NCI-H2107 treated with DMSO at 0.1 percent for 48 hours (cell line): Measurements from ENCODE around the gene ADIPOR2.
"Not testable (repeated sequence)": the region's sequence is repeated elsewhere in the genome, so short reads cannot be mapped to it uniquely, and the experiment has no call there.

Source experiments
- DNase-seq: peaks from one replicate; lab custom pipeline; 2025; ENCODE audit not compliant: unreplicated experiment; lab: John Stamatoyannopoulos, UW

ADIPOR2 gene

GRCh38 chr12:1665366-1665765 is 25.5 kb upstream of the ADIPOR2 start:
- no peak for DNase-seq

- no peak for DNase-seq
Measured at GRCh38 chr12:1666215-1666614, 24.7 kb upstream of the ADIPOR2 start.

- no peak for DNase-seq
Measured at GRCh38 chr12:1666685-1667162, 24.1 kb upstream of the ADIPOR2 start.

GRCh38 chr12:1668833-1669543 is 21.9 kb upstream of the ADIPOR2 start:
- no peak for DNase-seq

- no peak for DNase-seq
Measured at GRCh38 chr12:1670358-1671268, 20.3 kb upstream of the ADIPOR2 start.

- no peak for DNase-seq
Measured at GRCh38 chr12:1676043-1676442, 14.8 kb upstream of the ADIPOR2 start.

- DNase-seq = no peak
Measured at GRCh38 chr12:1680804-1681492, 9.9 kb upstream of the ADIPOR2 start.

GRCh38 chr12:1681493-1681807 is 9.4 kb upstream of the ADIPOR2 start:
- DNase-seq = no peak

GRCh38 chr12:1688086-1688710 is 2.7 kb upstream of the ADIPOR2 start:
- DNase-seq = no peak

GRCh38 chr12:1691123-1692007 is 495 bp downstream of the ADIPOR2 start:
- DNase-seq = no peak

GRCh38 chr12:1692226-1692625 is 1.4 kb downstream of the ADIPOR2 start:
- DNase-seq = no peak

GRCh38 chr12:1692895-1693610 is 2.2 kb downstream of the ADIPOR2 start:
- no peak for DNase-seq

- DNase-seq = not testable (repeated sequence)
Measured at GRCh38 chr12:1695097-1695496, 4.2 kb downstream of the ADIPOR2 start.

GRCh38 chr12:1695886-1696670 is 5.2 kb downstream of the ADIPOR2 start:
- DNase-seq = no peak

GRCh38 chr12:1696800-1697199 is 5.9 kb downstream of the ADIPOR2 start:
- DNase-seq = no peak

GRCh38 chr12:1697271-1697670 is 6.4 kb downstream of the ADIPOR2 start:
- DNase-seq = no peak

GRCh38 chr12:1698720-1699119 is 7.8 kb downstream of the ADIPOR2 start:
- DNase-seq = no peak

GRCh38 chr12:1702713-1703112 is 11.8 kb downstream of the ADIPOR2 start:
- DNase-seq = no peak
